ENCODE measurements around the gene SERBP1.

DNA sequence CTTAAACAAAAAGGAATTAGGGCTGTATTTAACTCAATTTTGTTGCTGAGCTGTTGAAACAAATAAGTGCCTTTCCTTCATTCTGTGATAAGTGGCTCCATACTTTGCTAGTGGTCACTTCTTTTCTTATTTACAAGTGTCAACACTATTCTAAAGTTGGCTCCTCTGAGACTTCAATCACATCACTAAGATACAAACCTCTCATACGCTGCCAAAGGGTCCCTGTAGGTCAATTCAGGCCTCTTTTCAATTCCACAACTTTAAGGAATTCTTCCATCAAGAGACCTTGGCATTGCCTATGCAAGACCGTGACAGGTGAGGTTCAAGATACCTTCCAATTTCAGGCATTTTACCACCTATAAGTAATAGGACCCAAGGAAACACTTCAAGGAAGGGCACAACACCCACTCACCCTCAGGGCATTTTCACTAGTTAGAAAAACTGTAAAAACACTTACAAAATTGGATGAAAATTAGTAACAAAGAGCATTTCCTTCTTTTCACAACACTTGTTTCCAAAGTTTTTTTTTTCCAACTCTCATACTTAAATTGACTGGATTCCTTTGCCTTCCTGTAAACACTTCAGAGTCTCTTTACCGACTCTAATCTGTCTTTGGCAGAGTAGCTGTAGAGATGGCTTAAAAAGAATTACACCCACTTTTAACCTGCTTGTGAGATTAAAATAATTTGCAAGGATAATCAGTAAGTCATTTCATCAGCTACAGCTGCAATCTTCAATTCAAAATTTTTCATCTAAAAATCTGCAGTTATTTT is 24.5 kb downstream of the SERBP1 start:
- TF ChIP-seq POLR2A (IDR thresholded peaks at IDR 0.05) = no peak
- TF ChIP-seq, protein P1, sequence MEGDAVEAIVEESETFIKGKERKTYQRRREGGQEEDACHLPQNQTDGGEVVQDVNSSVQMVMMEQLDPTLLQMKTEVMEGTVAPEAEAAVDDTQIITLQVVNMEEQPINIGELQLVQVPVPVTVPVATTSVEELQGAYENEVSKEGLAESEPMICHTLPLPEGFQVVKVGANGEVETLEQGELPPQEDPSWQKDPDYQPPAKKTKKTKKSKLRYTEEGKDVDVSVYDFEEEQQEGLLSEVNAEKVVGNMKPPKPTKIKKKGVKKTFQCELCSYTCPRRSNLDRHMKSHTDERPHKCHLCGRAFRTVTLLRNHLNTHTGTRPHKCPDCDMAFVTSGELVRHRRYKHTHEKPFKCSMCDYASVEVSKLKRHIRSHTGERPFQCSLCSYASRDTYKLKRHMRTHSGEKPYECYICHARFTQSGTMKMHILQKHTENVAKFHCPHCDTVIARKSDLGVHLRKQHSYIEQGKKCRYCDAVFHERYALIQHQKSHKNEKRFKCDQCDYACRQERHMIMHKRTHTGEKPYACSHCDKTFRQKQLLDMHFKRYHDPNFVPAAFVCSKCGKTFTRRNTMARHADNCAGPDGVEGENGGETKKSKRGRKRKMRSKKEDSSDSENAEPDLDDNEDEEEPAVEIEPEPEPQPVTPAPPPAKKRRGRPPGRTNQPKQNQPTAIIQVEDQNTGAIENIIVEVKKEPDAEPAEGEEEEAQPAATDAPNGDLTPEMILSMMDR (IDR thresholded peaks at IDR 0.05) = no peak
